ENCODE measurements around the gene ALDOB.

DNA sequence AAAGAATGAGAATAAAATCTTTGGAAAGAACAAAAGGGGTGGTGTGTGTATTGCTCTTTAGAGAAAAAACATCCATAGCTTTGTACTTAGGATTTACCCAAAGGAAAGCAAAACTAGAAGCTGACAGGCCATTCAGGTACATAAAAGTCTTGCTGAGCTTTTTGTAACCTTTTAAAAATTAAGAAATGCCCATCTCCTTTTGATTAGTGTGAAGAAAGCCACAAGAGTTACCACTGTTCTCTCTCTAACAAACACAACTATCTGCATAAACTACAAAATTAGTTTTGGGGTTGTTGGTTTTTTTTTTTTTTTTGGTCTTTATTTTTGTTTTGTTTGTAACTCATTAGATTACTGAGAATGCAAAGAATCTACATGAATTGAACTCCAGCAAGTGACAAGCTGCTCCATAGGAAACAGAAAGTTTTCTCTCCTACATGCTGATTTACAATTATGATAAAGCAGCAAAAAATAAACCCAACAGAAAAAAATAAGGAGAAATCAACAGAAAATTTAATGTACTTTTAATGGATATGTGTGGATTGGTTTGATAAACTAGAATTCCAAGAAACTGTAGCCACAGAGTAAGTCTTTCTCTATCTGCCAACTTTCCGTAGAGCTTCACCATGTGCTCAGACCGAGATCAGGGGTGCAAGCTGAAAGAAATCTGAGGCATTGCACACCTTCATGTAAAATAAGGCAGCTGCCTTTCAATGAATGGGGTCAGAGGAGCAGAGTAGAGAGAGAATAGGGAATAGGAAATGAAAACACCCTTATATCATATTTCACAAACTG, 63.1 kb downstream of the ALDOB start:
- no peak for TF ChIP-seq NFRKB (IDR thresholded peaks at IDR 0.05)
- TF ChIP-seq TARDBP (IDR thresholded peaks at IDR 0.05) = no peak
- TF ChIP-seq ARNT (IDR thresholded peaks at IDR 0.05) = no peak
- TF ChIP-seq FOXM1 (IDR thresholded peaks at IDR 0.05; ENCODE audit: borderline replicate concordance) = no peak
- no peak for TF ChIP-seq LEF1 (IDR thresholded peaks at IDR 0.05; ENCODE audit: borderline replicate concordance)
- no peak for TF ChIP-seq FOXA1 (IDR thresholded peaks at IDR 0.05)
- TF ChIP-seq SUZ12 (IDR thresholded peaks at IDR 0.05) = no peak
- no peak for TF ChIP-seq ELF4 (IDR thresholded peaks at IDR 0.05)
- no peak for TF ChIP-seq BHLHE40 (IDR thresholded peaks at IDR 0.05; ENCODE audit: borderline replicate concordance)
- no peak for TF ChIP-seq SP1 (IDR thresholded peaks at IDR 0.05)
- TF ChIP-seq FOXK2 (IDR thresholded peaks at IDR 0.05) = no peak
- TF ChIP-seq ZNF384 (IDR thresholded peaks at IDR 0.05) = no peak
